SK-N-SH treated with all-trans-retinoic acid at 6 μM for 48 hours (cell line): ENCODE results near the gene PUSL1.

ENCODE experiments used
- ATAC-seq: fragments of 200-7000 bp; cut with Tn5 transposase; 3 replicates; pipeline ENCODE4 v1.9.1; 2020; ENCODE audit warnings: mild to moderate bottlenecking, moderate library complexity
- ARNTL ChIP-seq: fragments of 450-650 bp; formaldehyde crosslinking; IDR thresholded peaks from 2 replicates; pipeline ENCODE4 v1.5.0; 2020; ENCODE audit warnings: low read depth, mild to moderate bottlenecking, moderate library complexity, borderline replicate concordance
- CSDC2 ChIP-seq: fragments of 250-450 bp; sonication (Bioruptor Pico); IDR thresholded peaks from 2 replicates; pipeline ENCODE4 v1.5.0; 2020; ENCODE audit warnings: mild to moderate bottlenecking, moderate library complexity
- CSRNP3 ChIP-seq: fragments of 250-450 bp; sonication (Bioruptor Pico); IDR thresholded peaks from 2 replicates; pipeline ENCODE4 v1.5.1; 2021; ENCODE audit warnings: mild to moderate bottlenecking, moderate library complexity
- ESRRG ChIP-seq: fragments of 250-450 bp; sonication (Bioruptor Pico); IDR thresholded peaks from 2 replicates; pipeline ENCODE4 v1.6.1; 2021; ENCODE audit warnings: mild to moderate bottlenecking
- GLIS3 ChIP-seq: fragments of 250-450 bp; sonication (Bioruptor Pico); IDR thresholded peaks from 2 replicates; pipeline ENCODE4 v1.5.0; 2020; ENCODE audit warnings: mild to moderate bottlenecking, moderate library complexity
- ISL1 ChIP-seq: fragments of 250-450 bp; sonication (Bioruptor Pico); IDR thresholded peaks from 2 replicates; pipeline ENCODE4 v2.1.2; 2022; ENCODE audit warnings: mild to moderate bottlenecking, moderate library complexity
- OSR1 ChIP-seq: fragments of 250-450 bp; sonication (Bioruptor Pico); IDR thresholded peaks from 2 replicates; pipeline ENCODE4 v1.8.0; 2022; ENCODE audit warnings: moderate library complexity, mild to moderate bottlenecking, inconsistent platforms
- PATZ1 ChIP-seq: fragments of 250-450 bp; sonication (Bioruptor Pico); IDR thresholded peaks from 2 replicates; pipeline ENCODE4 v1.8.0; 2020; ENCODE audit warnings: mild to moderate bottlenecking, moderate library complexity, borderline replicate concordance
- POU6F1 ChIP-seq: fragments of 250-450 bp; sonication (Bioruptor Pico); IDR thresholded peaks from 2 replicates; pipeline ENCODE4 v1.8.0; 2021; ENCODE audit warnings: low read depth, mild to moderate bottlenecking, moderate library complexity, borderline replicate concordance
- PPARA ChIP-seq: fragments of 250-450 bp; sonication (Bioruptor Pico); IDR thresholded peaks from 2 replicates; pipeline ENCODE4 v1.5.0; 2020; ENCODE audit warnings: mild to moderate bottlenecking, borderline replicate concordance
- RARB ChIP-seq: fragments of 250-450 bp; sonication (Bioruptor Pico); IDR thresholded peaks from 2 replicates; pipeline ENCODE4 v1.8.0; 2021; ENCODE audit warnings: mild to moderate bottlenecking, moderate library complexity
- SNAI2 ChIP-seq: fragments of 250-450 bp; sonication (Bioruptor Pico); IDR thresholded peaks from 2 replicates; pipeline ENCODE4 v1.5.0; 2020; ENCODE audit warnings: mild to moderate bottlenecking, moderate library complexity
- TCF4 ChIP-seq: fragments of 250-450 bp; sonication (Bioruptor Pico); IDR thresholded peaks from 2 replicates; pipeline ENCODE4 v1.8.0; 2021; ENCODE audit warnings: mild to moderate bottlenecking, moderate library complexity, borderline replicate concordance
- TOX ChIP-seq: fragments of 250-450 bp; sonication (Bioruptor Pico); IDR thresholded peaks from 2 replicates; pipeline ENCODE4 v1.8.0; 2021; ENCODE audit warnings: mild to moderate bottlenecking, moderate library complexity, borderline replicate concordance
- TSHZ2 ChIP-seq: fragments of 250-450 bp; sonication (Bioruptor Pico); IDR thresholded peaks from 2 replicates; pipeline ENCODE4 v1.5.0; 2020; ENCODE audit warnings: mild to moderate bottlenecking, moderate library complexity
- ZC3H10 ChIP-seq: fragments of 250-450 bp; sonication (Bioruptor Pico); IDR thresholded peaks from 2 replicates; pipeline ENCODE4 v1.5.1; 2021; ENCODE audit warnings: mild to moderate bottlenecking, moderate library complexity
- ZFP3 ChIP-seq: fragments of 250-450 bp; sonication (Bioruptor Pico); IDR thresholded peaks from 2 replicates; pipeline ENCODE4 v1.5.0; 2020; ENCODE audit warnings: mild to moderate bottlenecking, moderate library complexity
- ZFP30 ChIP-seq: fragments of 450-650 bp; formaldehyde crosslinking; IDR thresholded peaks from 2 replicates; pipeline ENCODE4 v1.5.0; 2022; ENCODE audit warnings: mild to moderate bottlenecking, moderate library complexity
- ZNF565 ChIP-seq: fragments of 450-650 bp; formaldehyde crosslinking; conservative IDR thresholded peaks from 2 replicates; pipeline ENCODE4 v1.5.0; 2020; ENCODE audit warnings: low read depth, mild to moderate bottlenecking, moderate library complexity
- ZNF70 ChIP-seq: fragments of 450-650 bp; formaldehyde crosslinking; IDR thresholded peaks from 2 replicates; pipeline ENCODE4 v1.5.0; 2020; ENCODE audit warnings: mild to moderate bottlenecking, moderate library complexity
- ZNF8 ChIP-seq: fragments of 450-650 bp; formaldehyde crosslinking; IDR thresholded peaks from 2 replicates; pipeline ENCODE4 v1.5.0; 2020; ENCODE audit warnings: mild to moderate bottlenecking, moderate library complexity

Gene PUSL1, protein sequence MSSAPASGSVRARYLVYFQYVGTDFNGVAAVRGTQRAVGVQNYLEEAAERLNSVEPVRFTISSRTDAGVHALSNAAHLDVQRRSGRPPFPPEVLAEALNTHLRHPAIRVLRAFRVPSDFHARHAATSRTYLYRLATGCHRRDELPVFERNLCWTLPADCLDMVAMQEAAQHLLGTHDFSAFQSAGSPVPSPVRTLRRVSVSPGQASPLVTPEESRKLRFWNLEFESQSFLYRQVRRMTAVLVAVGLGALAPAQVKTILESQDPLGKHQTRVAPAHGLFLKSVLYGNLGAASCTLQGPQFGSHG

GRCh38 chr1:1307923-1308755, at the start of gene PUSL1, which contains the start of gene ACAP3:
Gene PUSL1, plus strand, starts transcription at chr1:1308597. Its CDS starts 47 bp downstream, at chr1:1308644.
Gene ACAP3, minus strand, starts transcription at chr1:1307930. Its CDS starts 115 bp downstream, at chr1:1307815.
- ATAC-seq, result peak; percentile 56
- TF ChIP-seq ZNF565 (CRISPR knock-in tag) (no peak), SNAI2 (CRISPR knock-in tag) (no peak), RARB (no peak)

DNA sequence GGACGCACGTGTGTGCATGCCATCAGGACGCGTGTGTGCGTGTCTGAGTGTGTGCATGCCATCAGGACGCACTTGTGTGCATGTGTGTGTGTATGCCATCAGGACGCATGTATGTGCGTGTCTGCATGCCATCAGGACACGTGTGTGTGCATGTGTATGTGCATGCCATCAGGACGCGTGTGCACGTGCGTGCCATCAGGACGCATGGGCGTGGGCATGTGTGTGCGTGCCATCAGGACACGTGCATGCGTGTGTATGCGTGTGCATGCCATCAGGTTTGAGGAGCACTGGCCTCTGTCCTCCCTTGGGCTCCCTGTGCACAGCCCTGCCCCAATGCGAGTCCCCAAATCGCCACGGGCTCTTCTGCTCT, 49.3 kb upstream of the PUSL1 start:
- TF ChIP-seq PPARA, result no peak
- no peak for TF ChIP-seq ZNF565 (CRISPR knock-in tag)
- TF ChIP-seq ZFP30, result no peak
- no peak for TF ChIP-seq OSR1 (CRISPR knock-in tag)
- TF ChIP-seq GLIS3, result no peak
- no peak for TF ChIP-seq POU6F1 (CRISPR knock-in tag)
- TF ChIP-seq ESRRG (CRISPR knock-in tag), result no peak
- ATAC-seq, result no peak

DNA sequence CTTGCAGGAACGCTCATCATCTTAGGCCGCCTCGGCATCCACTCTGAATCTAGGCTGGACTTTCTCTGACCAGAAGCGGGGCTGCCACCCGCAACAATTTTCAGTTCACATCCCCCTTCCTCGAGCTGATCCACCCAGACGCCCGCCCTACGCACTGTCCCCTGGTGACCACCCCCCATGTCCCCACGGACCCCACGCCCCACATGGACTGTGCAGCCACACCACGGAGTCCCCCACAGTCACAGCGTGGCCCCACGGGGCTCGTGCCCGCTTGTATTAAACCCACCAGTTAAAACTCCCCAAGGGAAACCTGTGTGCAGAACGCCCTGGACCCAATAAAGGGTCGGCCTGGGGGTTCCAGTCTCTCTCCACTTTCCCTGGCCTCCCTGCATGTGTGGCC, 48.9 kb upstream of the PUSL1 start:
- ATAC-seq, result no peak
- no peak for TF ChIP-seq TCF4 (CRISPR knock-in tag)
- TF ChIP-seq PATZ1 (CRISPR knock-in tag), result no peak
- TF ChIP-seq RARB, result no peak
- no peak for TF ChIP-seq POU6F1 (CRISPR knock-in tag)
- TF ChIP-seq ESRRG (CRISPR knock-in tag), result no peak
- no peak for TF ChIP-seq CSRNP3
- TF ChIP-seq ARNTL, result no peak
- TF ChIP-seq TOX (CRISPR knock-in tag), result no peak
- no peak for TF ChIP-seq ZFP30
- TF ChIP-seq GLIS3, result no peak
- TF ChIP-seq PPARA, result no peak
- TF ChIP-seq TSHZ2 (CRISPR knock-in tag), result no peak
- TF ChIP-seq ZNF565 (CRISPR knock-in tag), result no peak
- no peak for TF ChIP-seq CSDC2
- TF ChIP-seq ISL1 (CRISPR knock-in tag), result no peak
- TF ChIP-seq ZNF8 (CRISPR knock-in tag), result no peak
- TF ChIP-seq ZC3H10 (CRISPR knock-in tag), result no peak
- TF ChIP-seq ZNF70 (CRISPR knock-in tag), result no peak
- TF ChIP-seq ZFP3 (CRISPR knock-in tag), result no peak
